Daoy (cell line): ENCODE data around the gene XCL2. TPM values are rescaled to one million over a fixed set of nuclear protein-coding genes. Genes with fewer than 3 reads are reported as not detected.

Experiments
- DNase-seq: peaks from one replicate; pipeline ENCODE4 v3.0.0-alpha.2; 2015; ENCODE audit warnings: low read depth
- total RNA-seq: library from RNA; depleted of rRNA; stranded (reverse); fragments of >200 nt; shearing (Covaris generic); gene quantifications from 2 replicates; pipeline ENCODE4 v1.2.3, GENCODE V29; 2014

Gene XCL2
- total RNA-seq, 1 experiment from 2014 or later = not detected

DNA sequence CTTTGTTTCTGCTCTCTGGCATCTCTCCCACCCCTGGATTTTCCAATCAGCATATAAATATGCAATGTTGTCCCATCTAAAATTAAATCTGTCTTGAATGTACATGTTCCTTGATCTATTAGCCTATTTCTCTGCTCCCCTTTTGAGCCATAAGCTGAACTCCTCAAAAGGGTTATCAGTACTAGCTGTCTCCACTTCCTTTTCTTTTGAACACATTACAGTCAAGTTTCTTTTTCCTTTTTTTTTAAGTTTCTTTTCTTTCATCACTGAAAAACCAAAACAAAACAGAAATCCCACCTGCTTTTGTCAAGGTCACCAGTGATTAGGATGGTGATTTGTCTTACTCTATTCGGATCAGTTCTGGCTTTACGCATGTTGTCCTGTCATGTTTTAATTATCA, 29.3 kb downstream of the XCL2 start:
- no peak for DNase-seq

DNA sequence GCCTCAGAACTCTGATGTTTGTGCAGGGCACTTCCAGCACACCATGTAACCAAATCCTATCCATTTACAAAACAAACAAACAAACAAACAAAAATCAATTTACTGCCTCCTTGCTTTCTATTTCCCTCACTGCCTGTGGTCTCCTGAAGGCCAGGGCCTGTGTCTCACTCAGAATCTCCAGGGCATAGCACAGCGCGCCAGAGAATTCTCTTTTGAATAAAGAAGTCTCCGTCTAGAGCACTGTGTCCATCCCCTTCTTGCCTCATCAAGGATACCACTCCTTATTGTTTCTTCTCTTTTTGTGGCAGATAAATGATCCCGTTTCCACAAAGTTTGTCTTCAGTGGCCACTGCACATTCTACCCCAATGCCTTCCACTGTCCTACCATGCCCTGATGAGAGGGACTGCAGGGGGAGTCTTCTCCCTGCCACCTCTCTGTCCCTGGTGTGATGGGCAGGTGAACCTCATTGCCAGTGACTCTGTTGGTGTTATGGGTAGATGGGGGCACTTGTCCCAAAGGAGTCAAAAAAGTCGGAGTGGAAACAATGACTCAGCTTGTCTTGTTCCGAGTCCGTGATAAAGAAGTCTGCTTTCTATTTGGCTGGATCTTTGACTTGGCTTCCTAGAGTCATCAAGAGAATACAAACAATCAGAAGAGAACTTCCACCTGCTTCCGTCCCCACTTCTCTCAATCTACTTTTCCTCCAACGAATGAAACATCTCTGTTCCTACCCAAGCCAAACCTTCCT, 30.0 kb downstream of the XCL2 start:
- no peak for DNase-seq

DNA sequence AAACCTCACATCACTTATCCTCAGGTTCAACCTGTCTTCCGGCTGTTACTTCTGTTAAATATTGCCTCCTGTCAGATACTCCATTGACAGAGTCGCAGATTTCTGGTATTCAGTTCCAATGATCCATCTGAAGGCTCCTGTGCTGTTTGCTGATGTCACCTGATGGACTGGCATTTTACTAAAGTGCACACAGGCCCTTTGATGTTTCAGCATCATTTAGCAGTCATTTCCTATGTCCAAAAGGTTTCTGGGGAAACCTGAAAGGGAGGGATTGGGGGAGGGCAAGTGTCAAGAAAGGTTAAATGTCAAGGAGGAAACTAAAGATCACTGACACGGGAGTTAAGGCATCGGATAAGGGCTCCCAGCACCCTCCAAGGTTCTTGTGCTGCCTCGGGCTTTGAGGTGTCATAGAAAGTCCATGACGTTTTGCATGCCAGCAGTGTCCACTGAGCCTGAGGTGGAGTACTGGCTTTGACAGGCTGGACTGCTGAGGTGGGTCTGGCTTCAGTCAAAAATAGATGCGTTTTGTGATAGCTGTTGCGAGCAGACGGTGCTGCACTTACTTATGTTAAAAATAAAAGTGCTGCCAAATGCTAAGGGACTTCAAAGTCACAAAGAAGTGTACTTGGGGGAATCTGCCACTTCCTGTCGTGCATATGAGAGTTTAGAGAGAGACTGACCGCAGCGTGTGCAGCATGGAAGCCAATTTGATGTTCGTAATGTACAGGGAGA, 30.8 kb downstream of the XCL2 start:
- no peak for DNase-seq

DNA sequence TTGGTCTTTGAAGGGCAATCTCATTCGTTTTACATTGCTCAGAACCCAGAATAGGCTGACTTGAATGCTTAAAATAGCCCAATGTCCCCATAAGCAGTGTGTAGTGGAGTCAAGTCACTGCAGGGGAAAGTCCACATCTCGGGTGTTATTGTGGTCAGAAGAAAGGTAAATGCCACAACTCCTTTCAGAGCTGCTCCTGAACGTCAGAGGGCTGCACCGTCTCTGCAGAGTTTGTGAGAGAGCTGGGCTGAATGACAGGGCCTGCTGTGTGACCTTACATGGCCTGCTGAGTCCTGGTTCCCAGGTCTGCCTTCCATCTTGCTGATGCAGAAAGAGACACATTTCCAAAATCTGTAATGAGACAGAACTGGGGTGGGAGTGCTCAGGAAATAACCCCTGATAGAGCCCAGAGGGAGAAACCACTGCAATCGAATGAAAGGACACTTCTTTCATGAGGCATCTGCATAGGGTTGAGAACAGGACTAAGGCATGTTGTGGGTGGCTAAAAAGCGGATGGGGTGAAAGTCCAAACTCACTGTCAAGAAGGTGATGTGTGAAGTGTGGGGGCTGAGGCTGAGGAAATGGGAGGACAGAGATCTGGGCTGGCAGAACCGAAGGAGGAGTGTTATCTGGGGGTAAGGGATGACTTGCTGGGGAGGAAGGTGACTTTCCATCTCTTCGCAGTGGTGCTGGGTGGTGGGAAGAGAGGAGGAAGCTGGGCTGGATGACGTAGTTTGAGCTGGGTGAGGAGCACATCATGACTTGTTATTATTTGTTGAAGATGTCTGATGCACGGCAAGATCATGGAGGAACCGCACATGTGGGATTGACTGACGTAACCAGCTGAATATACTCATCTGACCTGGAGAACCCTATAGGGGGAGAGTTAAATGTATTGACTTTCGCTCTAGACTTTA, 33.7 kb downstream of the XCL2 start:
- DNase-seq = no peak

DNA sequence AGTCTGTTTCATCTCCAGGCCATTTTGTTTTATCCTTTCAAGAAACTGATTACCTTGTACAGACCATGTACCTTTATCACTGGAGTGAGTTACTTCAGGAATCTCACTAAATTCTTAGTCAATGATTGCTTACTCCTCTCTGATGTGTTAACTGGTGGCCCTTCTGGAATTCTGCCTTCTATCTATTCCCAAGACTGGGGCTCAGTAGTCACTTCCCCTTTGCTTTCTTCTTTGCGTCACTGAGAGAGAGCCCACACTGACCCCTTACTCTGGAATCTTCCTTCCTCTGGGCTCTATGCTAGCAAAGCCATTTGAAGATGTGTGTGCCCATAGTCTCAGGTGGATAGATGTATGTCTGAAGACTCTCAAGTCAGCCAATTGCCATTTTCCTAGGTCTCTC, 34.6 kb downstream of the XCL2 start:
- DNase-seq = no peak

DNA sequence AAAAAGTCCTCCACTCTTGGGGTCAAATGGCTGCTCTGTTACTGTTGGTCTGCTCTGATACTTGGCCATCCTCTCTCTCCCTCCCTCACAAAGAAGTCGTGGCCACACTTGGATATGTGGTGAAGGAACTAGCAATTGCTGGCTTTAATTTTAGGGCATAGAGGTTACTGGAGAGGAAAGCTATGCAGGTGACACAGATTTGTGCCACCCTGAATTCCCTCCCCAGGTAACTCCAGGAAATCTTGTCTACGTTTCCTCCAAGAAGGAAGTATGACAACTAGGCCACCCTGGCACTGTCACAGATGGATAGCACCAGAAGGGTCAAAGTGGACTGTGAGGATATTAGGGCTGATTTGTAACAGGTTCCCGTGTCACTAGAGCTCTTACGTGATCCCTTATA, 36.0 kb downstream of the XCL2 start:
- no peak for DNase-seq

DNA sequence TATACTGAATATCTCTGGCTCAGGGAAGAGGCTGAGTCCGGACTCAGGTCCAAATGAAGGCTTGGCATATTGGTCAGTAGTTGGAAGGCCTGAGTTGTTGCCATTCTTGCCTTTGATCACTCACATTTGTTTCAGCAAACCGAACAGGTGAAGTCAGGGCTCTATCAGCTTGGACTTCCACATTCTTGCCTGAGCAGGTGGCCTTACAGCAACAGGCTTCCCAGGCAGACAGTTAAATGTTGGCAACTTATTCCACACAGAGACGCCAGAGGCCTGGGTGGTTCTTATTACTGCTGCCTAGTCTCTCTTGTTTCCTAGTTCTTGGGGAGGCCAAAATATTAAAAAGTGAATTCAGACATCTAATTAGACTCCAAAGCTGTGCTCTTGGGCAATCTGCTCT, 36.6 kb downstream of the XCL2 start:
- no peak for DNase-seq

DNA sequence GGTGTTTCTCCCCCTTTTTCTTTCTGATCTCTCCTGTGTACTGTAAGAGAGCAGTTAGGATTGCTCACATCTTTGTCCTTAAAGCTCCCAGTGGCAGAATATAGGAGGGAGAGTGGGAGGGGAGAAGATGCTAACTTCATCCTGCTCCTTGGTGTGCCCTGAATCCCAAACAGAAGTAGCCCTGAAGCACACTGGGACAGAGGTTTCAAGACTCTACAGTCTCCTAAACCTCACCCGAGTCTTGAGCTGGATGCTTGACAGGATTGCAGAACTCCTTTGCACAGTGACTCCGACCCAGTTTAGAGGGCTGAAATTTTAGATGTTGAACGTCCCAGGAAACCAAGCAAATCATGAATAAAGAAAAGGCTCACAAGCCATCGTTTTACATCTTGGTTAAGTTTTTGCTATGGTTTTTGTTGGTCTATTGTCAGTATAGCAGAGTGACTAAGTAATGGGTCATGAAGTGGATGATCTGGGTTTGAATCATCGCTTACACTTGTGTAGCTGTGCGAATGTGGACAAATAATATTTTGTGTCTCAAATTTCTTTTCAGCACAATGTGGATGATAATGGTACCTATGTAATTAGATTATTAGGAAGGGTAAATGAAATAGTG, 37.5 kb downstream of the XCL2 start:
- peak; percentile 63 for DNase-seq

DNA sequence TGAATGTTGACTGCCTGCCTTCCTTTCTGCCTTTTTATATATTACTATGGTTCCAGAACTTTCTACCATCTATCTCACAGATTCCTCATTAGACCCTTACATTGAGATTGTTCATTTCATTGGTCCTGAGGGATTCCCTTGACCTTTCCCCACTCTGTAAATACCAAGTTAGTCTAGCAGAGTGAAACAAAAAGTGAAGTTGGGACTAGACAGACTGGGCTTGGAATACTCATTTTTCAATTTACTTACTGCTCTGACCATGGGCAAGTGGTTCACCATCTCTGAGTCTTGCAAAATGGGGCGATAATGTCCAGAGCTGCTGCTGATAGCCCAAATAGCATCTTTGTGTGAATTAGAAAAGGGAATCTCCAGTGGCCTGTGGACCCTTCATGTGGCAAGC, 38.8 kb downstream of the XCL2 start:
- DNase-seq = no peak

DNA sequence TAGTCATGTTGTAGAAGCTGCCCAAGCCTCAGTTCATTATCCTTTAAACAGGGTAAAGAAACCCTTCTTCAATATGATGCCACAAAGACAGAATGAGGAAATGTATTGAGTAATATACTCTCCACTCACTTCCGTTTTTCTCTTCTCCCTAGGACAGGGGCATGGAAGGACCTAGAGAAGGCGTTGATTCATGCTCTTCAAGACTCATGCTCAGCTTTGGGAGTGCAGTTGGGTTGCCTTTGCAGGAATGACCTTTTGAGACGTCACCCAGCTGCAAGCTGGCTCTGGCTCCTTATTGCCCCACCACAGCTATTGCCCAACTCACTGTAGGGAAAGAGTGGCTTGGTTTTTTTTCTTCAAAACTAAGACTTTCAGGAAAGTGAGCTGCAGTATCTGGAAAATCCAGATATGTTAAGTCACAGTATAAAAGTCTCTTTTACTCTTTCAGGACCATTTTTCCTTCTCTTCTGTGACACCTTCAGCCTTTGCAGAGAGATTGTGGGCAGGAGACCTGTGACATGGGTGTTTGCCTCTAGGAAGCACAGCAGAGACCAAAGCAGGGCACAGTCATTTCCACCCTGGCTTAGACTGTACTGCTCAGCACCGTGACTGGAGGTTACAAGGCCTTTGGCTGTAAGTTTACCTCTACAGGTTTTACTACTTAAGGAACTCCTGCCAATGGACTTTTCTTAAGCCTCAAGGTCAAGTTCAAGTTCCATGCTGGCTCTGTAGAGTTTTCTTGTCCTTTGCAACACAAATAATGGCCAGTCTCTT, 39.5 kb downstream of the XCL2 start:
- no peak for DNase-seq

DNA sequence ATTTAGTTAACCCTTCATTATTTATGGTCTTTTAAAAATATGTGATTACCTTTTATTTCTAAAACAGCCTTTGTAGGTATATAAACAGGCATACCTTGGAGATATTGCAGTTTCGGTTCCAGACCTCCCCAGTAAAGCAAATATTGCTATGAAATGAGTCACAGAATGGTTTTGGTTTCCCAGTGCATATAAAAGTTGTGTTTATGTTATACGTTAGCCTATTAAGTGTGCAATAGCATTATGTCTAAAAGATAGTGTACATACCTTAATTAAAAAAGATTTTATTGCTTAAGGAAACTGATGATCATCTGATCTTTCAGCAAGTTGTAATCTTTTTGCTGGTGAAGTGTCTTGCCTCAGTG, 44.1 kb downstream of the XCL2 start:
- peak; percentile 44 for DNase-seq

DNA sequence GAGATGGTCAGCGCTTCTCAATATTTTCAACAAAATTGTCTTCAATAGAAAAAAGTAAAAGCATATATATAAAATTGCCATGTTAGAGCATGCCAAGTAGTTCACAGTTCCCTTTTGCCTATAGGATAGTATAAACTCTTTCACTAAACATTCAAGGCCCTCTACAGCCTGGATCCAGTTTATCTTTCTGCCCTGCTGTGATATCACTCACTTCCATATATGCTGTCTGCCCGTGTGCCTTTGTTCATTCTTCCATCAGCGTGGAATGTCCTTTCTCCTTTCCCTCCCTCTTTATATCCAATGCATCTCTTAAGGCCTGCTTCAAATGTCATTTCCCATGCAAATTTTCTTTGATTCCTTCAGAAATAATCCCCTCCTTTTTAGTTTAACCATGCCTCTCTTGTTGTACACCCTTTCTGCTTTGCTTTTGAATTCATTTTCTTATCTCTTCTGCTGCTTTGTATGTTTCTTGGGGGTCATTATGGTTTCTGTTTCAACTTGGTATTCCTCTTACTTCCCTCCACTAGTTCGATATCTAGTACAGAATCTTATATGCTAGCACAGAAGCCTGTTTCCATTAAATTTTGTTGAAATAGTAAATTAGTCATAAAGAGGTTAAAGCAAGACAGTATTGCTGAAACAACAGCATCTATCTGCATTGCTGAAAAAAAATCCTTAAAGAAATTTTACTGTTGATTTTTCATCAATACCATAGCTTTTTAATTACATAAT, 44.7 kb downstream of the XCL2 start:
- no peak for DNase-seq

DNA sequence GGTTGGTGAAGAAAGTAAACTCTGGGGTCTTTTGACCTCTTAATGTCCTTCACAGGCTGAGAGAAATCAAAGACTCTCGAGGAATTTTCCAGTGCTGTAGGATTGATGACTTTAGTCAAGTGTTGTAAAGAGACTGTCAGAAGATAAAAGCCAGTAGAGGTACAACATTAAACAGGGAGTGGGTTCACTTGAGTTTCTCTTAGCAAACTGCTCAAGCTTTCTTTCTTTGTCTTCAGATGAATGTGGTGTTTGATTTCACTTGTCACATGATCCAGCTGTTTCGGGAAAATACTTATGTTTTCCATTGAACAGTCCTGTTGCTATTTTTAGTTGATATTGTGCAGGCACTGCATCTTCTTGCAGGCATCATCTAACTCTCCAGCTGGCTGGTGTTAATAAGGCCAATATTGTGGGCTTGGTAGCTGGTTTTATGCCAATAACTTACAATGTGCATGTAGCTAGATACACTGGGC, 45.6 kb downstream of the XCL2 start:
- DNase-seq = no peak

DNA sequence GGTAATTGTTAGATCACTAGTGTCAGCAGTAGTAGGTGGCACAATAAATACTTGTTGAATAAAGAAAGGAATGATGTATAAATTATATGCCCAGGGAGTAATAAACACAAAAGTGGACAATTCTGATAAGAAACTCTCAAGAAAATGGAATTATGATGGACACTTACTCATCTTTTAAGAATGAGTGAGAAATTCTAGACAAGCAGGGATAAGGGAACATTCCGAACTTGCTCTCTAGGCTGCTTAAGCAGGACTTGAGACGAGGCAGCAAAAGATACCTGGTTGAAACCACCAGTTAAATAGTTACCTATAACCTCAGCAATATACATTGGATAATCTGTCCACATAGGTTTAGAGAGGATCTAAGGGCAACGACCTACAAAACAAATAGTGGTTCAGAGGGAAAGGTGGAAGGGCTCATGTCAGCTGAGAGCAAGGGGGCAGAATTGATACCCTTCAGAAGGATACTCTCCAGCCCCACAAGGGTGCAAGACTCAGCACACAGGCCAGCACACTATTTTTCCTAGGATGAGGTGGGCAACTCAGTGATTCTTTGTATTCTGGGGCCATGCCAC, 46.3 kb downstream of the XCL2 start:
- DNase-seq = no peak

DNA sequence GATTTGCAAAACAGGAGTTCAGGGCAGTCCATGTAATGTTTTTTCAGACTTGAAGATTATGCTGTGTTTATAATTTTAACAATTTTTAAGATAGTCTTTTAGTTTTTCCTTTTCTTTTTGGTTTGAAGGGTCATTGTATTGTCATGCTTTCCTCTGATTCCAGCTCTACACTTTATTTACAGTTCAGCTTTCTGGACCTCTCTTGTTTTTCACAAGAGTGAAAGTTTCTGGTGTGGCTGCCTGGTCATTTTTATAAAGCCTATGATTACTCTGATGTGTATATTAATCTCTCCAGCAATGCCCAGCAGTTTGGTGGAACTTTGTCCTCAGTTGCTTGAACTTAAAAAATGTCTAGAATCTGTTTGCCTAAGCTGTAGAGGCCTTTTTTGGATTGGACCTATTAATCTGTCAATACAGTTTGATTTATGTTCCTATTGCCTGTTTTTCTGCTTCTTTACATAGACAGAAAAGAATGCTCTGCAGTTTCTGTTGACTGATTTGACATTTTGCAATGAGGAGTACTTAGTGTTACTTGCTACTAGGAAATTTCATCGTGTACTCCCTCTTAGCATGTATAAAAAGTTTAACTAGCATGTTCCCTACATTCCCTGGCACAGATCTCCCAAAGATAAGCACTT, 52.2 kb downstream of the XCL2 start:
- DNase-seq = no peak
